DOHH2 (cell line): ENCODE results near the gene RNF8.
"Not testable (repeated sequence)": the region's sequence is repeated elsewhere in the genome, so short reads cannot be mapped to it uniquely, and the experiment has no call there.

Experiments used
- H3F3A ChIP-seq: fragments of 200-600 bp; sonication (generic), shearing (Covaris generic); 2 replicates; pipeline ENCODE4 v1.6.0; 2016; ENCODE audit warnings: antibody characterized with exemption, mild to moderate bottlenecking; ENCODE audit not compliant: control insufficient read depth, insufficient read depth
- H3K27ac ChIP-seq: fragments of 200-600 bp; sonication (generic); 2 replicates; pipeline ENCODE4 v1.5.1; 2014; ENCODE audit warnings: low read depth, mild to moderate bottlenecking, low read length, moderate library complexity
- H3K27me3 ChIP-seq: fragments of 200-600 bp; sonication (generic); 2 replicates; pipeline ENCODE4 v1.6.1; 2014; ENCODE audit warnings: mild to moderate bottlenecking, low read length, mixed read lengths; ENCODE audit not compliant: control insufficient read depth
- H3K36me3 ChIP-seq: fragments of 200-600 bp; sonication (generic); 2 replicates; pipeline ENCODE4 v1.6.1; 2014; ENCODE audit warnings: mild to moderate bottlenecking, low read length, moderate library complexity, mixed read lengths; ENCODE audit not compliant: control insufficient read depth
- H3K4me1 ChIP-seq: fragments of 200-600 bp; sonication (generic); 2 replicates; pipeline ENCODE4 v1.6.1; 2014; ENCODE audit warnings: mild to moderate bottlenecking, low read length, mixed read lengths; ENCODE audit not compliant: control insufficient read depth
- H3K4me2 ChIP-seq: fragments of 200-600 bp; sonication (generic); 2 replicates; pipeline ENCODE4 v1.6.0; 2014; ENCODE audit warnings: mild to moderate bottlenecking, low read length, moderate library complexity
- H3K4me3 ChIP-seq: fragments of 200-600 bp; sonication (generic); 2 replicates; pipeline ENCODE4 v1.5.1; 2014; ENCODE audit warnings: mild to moderate bottlenecking, low read length, mixed read lengths
- H3K79me2 ChIP-seq: fragments of 200-600 bp; sonication (generic); 2 replicates; pipeline ENCODE4 v1.6.1; 2014; ENCODE audit warnings: mild to moderate bottlenecking, low read length, mixed read lengths; ENCODE audit not compliant: control insufficient read depth
- H3K9me2 ChIP-seq: fragments of 200-600 bp; sonication (generic); replicated peaks from 2 replicates; pipeline ENCODE4 v1.6.1; 2014; ENCODE audit warnings: mild to moderate bottlenecking, low read length, mixed read lengths; ENCODE audit not compliant: control insufficient read depth
- H3K9me3 ChIP-seq: fragments of 200-600 bp; sonication (generic); 2 replicates; pipeline ENCODE4 v1.6.1; 2014; ENCODE audit warnings: antibody characterized with exemption, low read length, mixed read lengths; ENCODE audit not compliant: control insufficient read depth, insufficient read depth
- H4K20me1 ChIP-seq: fragments of 200-600 bp; sonication (generic); 2 replicates; pipeline ENCODE4 v1.6.0; 2014; ENCODE audit warnings: low read depth, mild to moderate bottlenecking, antibody characterized with exemption, low read length, moderate library complexity; ENCODE audit not compliant: control insufficient read depth, insufficient read depth
- CTCF ChIP-seq: fragments of 200-600 bp; sonication (generic); IDR thresholded peaks from one replicate; pipeline ENCODE4 v1.5.1; 2014; ENCODE audit warnings: antibody characterized with exemption, mild to moderate bottlenecking, low read depth, low read length; ENCODE audit not compliant: poor library complexity, severe bottlenecking
- EZH2phosphoT487 ChIP-seq: fragments of 200-600 bp; sonication (generic); IDR thresholded peaks from 2 replicates; pipeline ENCODE4 v1.6.1; 2017; ENCODE audit warnings: borderline replicate concordance, mild to moderate bottlenecking, antibody characterized with exemption, low read length, moderate library complexity, mixed read lengths

The RNF8 gene

GRCh38 chr6:37399795-37400490, 46.2 kb downstream of the RNF8 start:
- TF ChIP-seq CTCF: no peak
- TF ChIP-seq EZH2phosphoT487: no peak
- no peaks in the 10 kb centered on the region for H3K79me2 ChIP-seq
- no peak overlapping the region for H3K4me2 ChIP-seq
- no peak overlapping the region for H3K27ac ChIP-seq
- H3K4me3 ChIP-seq: no peak overlapping the region
- no peaks in the 10 kb centered on the region for H4K20me1 ChIP-seq
- H3K27me3 ChIP-seq: peaks cover 4% of the 10 kb centered on the region
- no peaks in the 10 kb centered on the region for H3K9me3 ChIP-seq
- no peaks in the 10 kb centered on the region for H3K4me1 ChIP-seq
- H3K36me3 ChIP-seq: no peaks in the 10 kb centered on the region
- H3F3A ChIP-seq: no peaks in the 10 kb centered on the region
- H3K9me2 ChIP-seq: no peaks in the 10 kb centered on the region

DNA sequence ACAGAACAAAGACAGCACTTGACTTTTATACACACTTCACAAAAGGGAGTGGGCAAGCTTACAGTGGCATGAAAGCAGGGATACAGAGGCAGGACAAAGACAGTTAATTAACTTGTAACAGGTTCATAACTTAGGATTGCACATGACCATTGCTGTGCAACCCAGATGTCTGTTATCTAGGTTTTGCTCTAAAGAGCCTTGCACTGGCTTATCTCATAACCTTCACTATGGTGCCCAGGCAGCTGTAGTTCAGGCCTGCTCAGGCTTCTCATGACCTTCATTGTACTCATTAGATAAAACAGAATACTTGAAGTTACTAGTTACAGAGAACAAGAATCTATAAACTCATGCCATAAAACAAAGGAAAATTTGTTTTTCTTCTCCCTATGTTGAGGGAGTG, 47.9 kb downstream of the RNF8 start:
- not testable (repeated sequence) for H3K36me3 ChIP-seq, H4K20me1 ChIP-seq, H3K4me3 ChIP-seq, H3F3A ChIP-seq, H3K9me2 ChIP-seq, H3K4me2 ChIP-seq, H3K79me2 ChIP-seq, H3K27ac ChIP-seq, H3K4me1 ChIP-seq, H3K27me3 ChIP-seq, H3K9me3 ChIP-seq

DNA sequence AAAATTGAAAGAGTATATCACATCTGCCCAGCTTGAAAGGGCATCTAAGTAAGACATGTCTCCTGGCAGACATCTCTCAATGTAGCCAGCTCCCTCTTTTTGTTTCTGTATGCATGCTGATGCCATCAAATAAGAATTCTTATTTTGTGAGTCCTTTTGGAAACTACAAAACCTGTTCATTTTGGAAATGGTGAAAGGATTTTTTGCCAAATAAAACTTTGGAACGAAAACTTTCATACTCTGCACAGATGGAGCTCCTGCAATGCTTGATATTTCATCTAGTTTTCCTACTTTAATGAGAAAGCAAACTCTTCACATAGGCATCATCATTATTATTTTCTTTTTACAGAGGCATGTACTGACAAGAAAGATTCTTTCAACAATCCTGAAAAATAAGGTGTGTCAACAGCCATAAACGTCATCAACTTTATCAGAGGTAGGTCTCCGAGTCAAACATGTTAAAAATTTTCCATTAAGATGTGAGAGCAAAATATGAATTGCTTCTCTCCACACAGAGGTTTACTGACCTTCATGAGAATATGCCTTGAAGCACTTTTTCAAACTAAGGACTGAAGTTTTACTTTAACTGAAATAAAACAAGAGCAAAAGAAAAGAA, 53.1 kb downstream of the RNF8 start:
- Histone ChIP-seq H3K4me2 (no peak overlapping the region), H3K27me3 (peaks cover 7% of the 10 kb centered on the region; the same call in 1 of the 2 replicates), H3K4me3 (no peak overlapping the region), H3K9me3 (no peaks in the 10 kb centered on the region), H3K4me1 (no peaks in the 10 kb centered on the region), H3K79me2 (no peaks in the 10 kb centered on the region), H3K9me2 (no peaks in the 10 kb centered on the region), H3K36me3 (no peaks in the 10 kb centered on the region), H3F3A (no peaks in the 10 kb centered on the region), H4K20me1 (no peaks in the 10 kb centered on the region), H3K27ac (no peak overlapping the region)
- TF ChIP-seq EZH2phosphoT487 (no peak), CTCF (no peak)

DNA sequence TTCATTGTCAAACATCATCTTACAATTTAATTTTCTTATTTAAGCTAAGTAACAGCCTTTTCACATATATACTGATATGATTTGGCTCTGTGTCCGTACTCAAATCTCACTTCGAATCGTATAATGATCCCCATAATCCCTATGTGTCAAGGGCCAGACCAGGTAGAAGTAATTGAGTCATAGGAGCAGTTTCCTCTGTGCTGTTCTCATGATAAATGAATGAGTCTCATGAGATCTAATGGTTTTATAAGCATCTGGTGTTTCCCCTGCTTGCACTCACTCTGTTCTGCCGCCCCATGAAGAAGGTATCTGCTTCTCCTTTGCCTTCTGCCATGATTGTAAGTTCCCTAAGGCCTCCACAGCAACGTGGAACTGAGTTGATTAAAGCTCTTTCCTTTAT, 54.2 kb downstream of the RNF8 start:
- no peak overlapping the region for H3K27ac ChIP-seq
- no peaks in the 10 kb centered on the region for H3K36me3 ChIP-seq
- peaks cover 7% of the 10 kb centered on the region; the same call in 1 of the 2 replicates for H3K27me3 ChIP-seq
- no peaks in the 10 kb centered on the region for H3F3A ChIP-seq
- H3K9me2 ChIP-seq: no peaks in the 10 kb centered on the region
- no peaks in the 10 kb centered on the region for H4K20me1 ChIP-seq
- TF ChIP-seq EZH2phosphoT487 (no peak), CTCF (no peak)
- no peak overlapping the region for H3K4me2 ChIP-seq
- no peaks in the 10 kb centered on the region for H3K79me2 ChIP-seq
- H3K4me1 ChIP-seq: no peaks in the 10 kb centered on the region
- no peak overlapping the region for H3K4me3 ChIP-seq
- H3K9me3 ChIP-seq: no peaks in the 10 kb centered on the region
